Activated naive CD8-positive, alpha-beta T cell treated with anti-CD3 and anti-CD28 coated beads for 36 hours (primary cell): ENCODE measurements around the gene ZNF536. TPM values are rescaled to one million over a fixed set of nuclear protein-coding genes. Genes with fewer than 3 reads are reported as not detected.
"Not testable (repeated sequence)": the region's sequence is repeated elsewhere in the genome, so short reads cannot be mapped to it uniquely, and the experiment has no call there.

Experiments
- DNase-seq: peaks from one replicate; pipeline ENCODE4 v3.0.0; 2021
- H3K27ac Mint-ChIP-seq: one replicate; pipeline ENCODE4 v1.8.0; 2022; ENCODE audit warnings: mild to moderate bottlenecking, moderate library complexity, mixed read lengths
- H3K27me3 Mint-ChIP-seq: one replicate; pipeline ENCODE4 v1.8.0; 2022; ENCODE audit warnings: mild to moderate bottlenecking, mixed read lengths
- H3K36me3 Mint-ChIP-seq: one replicate; pipeline ENCODE4 v1.8.0; 2021; ENCODE audit warnings: mild to moderate bottlenecking, mixed read lengths
- H3K4me1 Mint-ChIP-seq: one replicate; pipeline ENCODE4 v1.8.0; 2021; ENCODE audit warnings: mixed read lengths
- H3K4me3 Mint-ChIP-seq: one replicate; pipeline ENCODE4 v1.8.0; 2022; ENCODE audit warnings: mild to moderate bottlenecking, moderate library complexity, mixed read lengths
- H3K9me3 Mint-ChIP-seq: one replicate; pipeline ENCODE4 v1.8.0; 2022; ENCODE audit warnings: mixed read lengths
- total RNA-seq, 2 experiments: library from RNA; stranded (reverse); gene quantifications; one replicate each; pipeline ENCODE4 v1.2.3, GENCODE V29; 2021

The ZNF536 gene
- total RNA-seq, 2 experiments from 2014 or later = not detected

DNA sequence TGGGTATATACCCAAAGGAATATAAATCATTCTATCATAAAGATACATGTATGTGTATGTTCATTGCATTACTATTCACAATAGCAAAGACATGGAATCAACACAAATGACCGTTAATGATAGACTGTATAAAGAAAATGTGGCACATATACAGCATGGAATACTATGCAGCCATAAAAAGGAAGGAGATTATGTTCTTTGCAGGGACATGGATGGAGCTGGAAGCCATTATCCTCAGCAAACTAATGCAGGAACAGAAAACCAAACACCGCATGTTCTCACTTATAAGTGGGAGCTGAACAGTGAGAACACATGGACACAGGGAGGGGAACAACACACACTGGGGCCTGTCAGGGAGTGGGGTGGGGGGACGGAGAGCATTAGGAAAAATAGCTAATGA is 125.9 kb downstream of the ZNF536 start:
- not testable (repeated sequence) for H3K4me1 Mint-ChIP-seq, H3K4me3 Mint-ChIP-seq, H3K27me3 Mint-ChIP-seq, H3K36me3 Mint-ChIP-seq, DNase-seq, H3K27ac Mint-ChIP-seq, H3K9me3 Mint-ChIP-seq

DNA sequence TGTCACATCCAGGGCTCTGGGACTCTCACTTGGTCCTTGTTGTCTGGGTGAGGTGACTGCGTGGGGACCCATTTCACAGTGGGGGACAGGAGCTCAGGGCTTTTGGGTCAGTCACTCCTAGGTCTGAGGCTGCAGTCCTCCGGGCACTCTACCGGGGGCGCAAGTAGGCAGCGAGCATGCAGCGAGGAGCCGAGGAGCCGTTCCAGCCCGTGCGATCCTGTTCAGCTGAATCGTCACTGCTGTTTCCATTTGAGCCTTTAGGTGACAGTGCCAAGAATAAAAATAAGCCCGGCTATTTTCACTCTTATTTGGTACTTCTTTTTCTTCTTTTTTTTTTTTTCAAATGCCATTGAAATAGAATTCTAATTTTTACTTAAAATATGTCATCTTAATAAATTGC is 126.5 kb downstream of the ZNF536 start:
- no peak overlapping the region for H3K27ac Mint-ChIP-seq
- DNase-seq = no peak
- no peaks in the 10 kb centered on the region for H3K9me3 Mint-ChIP-seq
- H3K27me3 Mint-ChIP-seq = peaks cover 7% of the 10 kb centered on the region
- H3K36me3 Mint-ChIP-seq = no peaks in the 10 kb centered on the region
- H3K4me3 Mint-ChIP-seq = no peak overlapping the region
- no peaks in the 10 kb centered on the region for H3K4me1 Mint-ChIP-seq

DNA sequence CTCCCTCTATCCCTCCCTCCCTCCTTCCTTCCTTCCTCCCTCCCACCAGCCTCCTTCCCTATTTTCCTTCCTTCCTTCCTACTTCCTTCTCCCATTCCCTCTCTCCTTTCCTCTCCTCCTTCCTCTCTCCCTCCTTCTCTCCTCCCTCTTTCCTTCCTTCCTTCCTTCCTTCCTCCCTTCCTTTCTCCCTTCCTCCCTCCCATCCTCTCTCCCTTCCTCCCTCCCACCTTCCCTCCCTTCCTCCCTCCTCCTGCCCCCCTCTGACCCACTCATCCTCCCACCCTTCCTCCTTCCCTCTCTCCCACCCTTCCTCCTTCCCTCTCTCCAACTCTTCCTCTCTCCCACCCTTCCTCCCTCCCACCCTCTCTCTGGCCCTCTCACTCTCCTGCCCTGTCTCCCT is 132.1 kb downstream of the ZNF536 start:
- Mint-ChIP-seq H3K9me3 (no peaks in the 10 kb centered on the region), H3K27ac (no peak overlapping the region), H3K4me3 (no peak overlapping the region), H3K4me1 (no peaks in the 10 kb centered on the region), H3K27me3 (peaks cover 8% of the 10 kb centered on the region), H3K36me3 (no peaks in the 10 kb centered on the region)
- DNase-seq = no peak

GRCh38 chr19:30512176-30513081 is 140.2 kb downstream of the ZNF536 start:
- DNase-seq = no peak
- H3K27ac Mint-ChIP-seq = no peak overlapping the region
- H3K4me1 Mint-ChIP-seq = no peaks in the 10 kb centered on the region
- no peak overlapping the region for H3K4me3 Mint-ChIP-seq
- no peaks in the 10 kb centered on the region for H3K9me3 Mint-ChIP-seq
- H3K27me3 Mint-ChIP-seq = peaks cover 8% of the 10 kb centered on the region
- H3K36me3 Mint-ChIP-seq = no peaks in the 10 kb centered on the region

DNA sequence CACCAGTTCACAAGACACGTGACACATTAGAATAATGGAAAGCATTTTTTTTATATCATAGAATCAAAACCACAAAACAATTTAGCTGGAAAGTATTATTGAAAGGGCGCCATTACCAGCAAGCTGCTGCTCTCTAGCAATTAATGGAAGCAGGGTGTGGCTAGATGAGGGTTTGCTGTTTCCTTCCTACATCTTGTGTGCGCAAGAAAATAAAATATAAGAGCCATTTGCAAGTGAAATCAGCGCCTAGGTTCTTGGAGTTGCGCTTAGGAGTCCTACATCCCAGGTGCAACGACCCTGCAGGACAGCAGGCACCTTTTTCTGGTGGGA is 140.9 kb downstream of the ZNF536 start:
- no peak overlapping the region for H3K4me3 Mint-ChIP-seq
- DNase-seq = no peak
- H3K9me3 Mint-ChIP-seq = no peaks in the 10 kb centered on the region
- no peak overlapping the region for H3K27ac Mint-ChIP-seq
- H3K4me1 Mint-ChIP-seq = no peaks in the 10 kb centered on the region
- no peaks in the 10 kb centered on the region for H3K36me3 Mint-ChIP-seq
- peaks cover 8% of the 10 kb centered on the region for H3K27me3 Mint-ChIP-seq

DNA sequence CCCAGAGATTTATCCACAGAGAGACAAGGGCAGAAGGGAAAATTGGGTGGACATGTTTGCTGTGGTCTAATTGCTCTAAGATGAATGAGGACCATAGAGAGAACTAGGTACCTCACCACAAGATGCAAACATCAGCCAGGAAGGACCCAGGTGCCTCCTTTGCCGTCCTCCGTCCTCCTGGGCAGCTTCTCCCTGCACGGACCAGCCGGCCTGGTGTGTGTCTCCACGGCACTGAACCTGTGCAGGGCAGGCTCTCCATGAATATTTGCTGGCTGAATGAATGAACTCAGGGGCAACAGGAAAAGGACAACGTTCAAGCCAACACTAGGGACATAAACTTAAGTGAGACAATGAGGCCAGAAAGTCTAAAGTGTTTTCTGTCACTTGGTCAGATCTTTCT is 143.9 kb downstream of the ZNF536 start:
- Mint-ChIP-seq H3K9me3 (no peaks in the 10 kb centered on the region), H3K27me3 (peaks cover 5% of the 10 kb centered on the region), H3K27ac (no peak overlapping the region), H3K4me3 (no peak overlapping the region), H3K36me3 (no peaks in the 10 kb centered on the region), H3K4me1 (no peaks in the 10 kb centered on the region)
- DNase-seq = no peak

- Mint-ChIP-seq H3K27ac (no peak overlapping the region), H3K36me3 (no peaks in the 10 kb centered on the region), H3K4me1 (no peaks in the 10 kb centered on the region), H3K27me3 (peaks cover 5% of the 10 kb centered on the region), H3K9me3 (no peaks in the 10 kb centered on the region), H3K4me3 (no peak overlapping the region)
- no peak for DNase-seq
Observed at GRCh38 chr19:30516531-30516930, 144.3 kb downstream of the ZNF536 start.

- no peaks in the 10 kb centered on the region for H3K9me3 Mint-ChIP-seq
- H3K4me3 Mint-ChIP-seq = no peak overlapping the region
- DNase-seq = no peak
- no peaks in the 10 kb centered on the region for H3K36me3 Mint-ChIP-seq
- no peaks in the 10 kb centered on the region for H3K27me3 Mint-ChIP-seq
- no peaks in the 10 kb centered on the region for H3K4me1 Mint-ChIP-seq
- no peak overlapping the region for H3K27ac Mint-ChIP-seq
Observed at GRCh38 chr19:30518965-30519606, 146.9 kb downstream of the ZNF536 start.

GRCh38 chr19:30519607-30520205 is 147.5 kb downstream of the ZNF536 start:
- H3K27me3 Mint-ChIP-seq = no peaks in the 10 kb centered on the region
- no peak overlapping the region for H3K4me3 Mint-ChIP-seq
- H3K36me3 Mint-ChIP-seq = no peaks in the 10 kb centered on the region
- no peaks in the 10 kb centered on the region for H3K9me3 Mint-ChIP-seq
- no peak for DNase-seq
- no peaks in the 10 kb centered on the region for H3K4me1 Mint-ChIP-seq
- no peak overlapping the region for H3K27ac Mint-ChIP-seq

DNA sequence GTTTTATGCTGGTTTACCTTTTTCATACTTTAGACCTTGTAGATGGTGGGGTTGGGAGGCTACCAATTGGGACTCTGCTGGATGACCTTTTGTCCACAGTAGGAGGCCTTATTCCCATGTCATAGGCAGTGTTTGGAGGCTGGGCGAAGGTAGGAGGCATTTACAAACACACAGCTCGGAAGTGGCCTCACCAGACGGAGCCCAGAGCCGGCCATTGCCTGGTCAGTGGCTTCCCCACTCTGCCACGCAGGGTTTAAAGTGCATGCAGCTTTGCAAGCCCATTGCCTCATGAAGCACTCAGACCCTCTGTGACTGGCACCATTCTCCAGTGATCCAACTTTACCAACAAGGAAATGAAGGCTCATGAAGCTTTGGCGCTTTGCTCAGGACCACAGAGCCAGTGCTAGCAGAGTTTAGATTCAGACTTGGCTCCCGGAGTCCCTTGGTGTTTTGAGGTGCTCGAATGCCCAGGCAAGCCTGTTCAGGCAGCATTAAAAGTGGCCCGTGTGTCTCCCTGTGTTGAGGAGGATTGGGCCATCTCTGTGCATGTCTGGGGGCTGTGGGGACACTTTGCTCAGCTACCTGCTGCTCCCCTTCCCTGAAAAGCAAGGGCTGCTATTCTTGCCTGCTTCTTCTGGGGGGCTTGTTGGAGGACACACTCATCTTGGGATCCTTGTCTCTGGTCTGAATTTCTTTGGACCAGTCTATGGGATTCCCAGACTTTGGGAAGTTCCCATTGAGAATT is 148.7 kb downstream of the ZNF536 start:
- no peak overlapping the region for H3K27ac Mint-ChIP-seq
- H3K4me1 Mint-ChIP-seq = no peaks in the 10 kb centered on the region
- no peak overlapping the region for H3K4me3 Mint-ChIP-seq
- no peak for DNase-seq
- no peaks in the 10 kb centered on the region for H3K9me3 Mint-ChIP-seq
- H3K36me3 Mint-ChIP-seq = no peaks in the 10 kb centered on the region
- no peaks in the 10 kb centered on the region for H3K27me3 Mint-ChIP-seq

DNA sequence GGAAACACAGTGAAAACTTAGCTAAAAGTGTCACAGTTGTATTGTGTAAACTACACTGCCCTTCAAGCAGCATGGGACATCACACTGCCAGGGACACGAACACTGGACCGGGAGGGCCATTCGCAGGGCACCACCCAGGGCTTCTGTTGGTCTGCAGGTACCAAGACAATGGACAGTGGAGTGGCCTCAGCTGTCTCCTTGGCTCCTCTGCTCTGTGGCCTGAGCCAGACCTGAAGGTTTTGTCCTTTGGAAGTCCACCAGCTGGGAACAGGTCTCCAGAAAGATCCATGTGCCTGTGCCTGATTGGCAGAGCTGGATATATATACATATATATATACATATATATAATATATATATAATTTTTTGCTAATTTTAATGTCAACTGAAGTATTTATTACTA is 149.8 kb downstream of the ZNF536 start:
- H3K9me3 Mint-ChIP-seq = no peaks in the 10 kb centered on the region
- H3K4me3 Mint-ChIP-seq = no peak overlapping the region
- no peak for DNase-seq
- H3K27me3 Mint-ChIP-seq = no peaks in the 10 kb centered on the region
- H3K36me3 Mint-ChIP-seq = no peaks in the 10 kb centered on the region
- no peaks in the 10 kb centered on the region for H3K4me1 Mint-ChIP-seq
- H3K27ac Mint-ChIP-seq = no peak overlapping the region

DNA sequence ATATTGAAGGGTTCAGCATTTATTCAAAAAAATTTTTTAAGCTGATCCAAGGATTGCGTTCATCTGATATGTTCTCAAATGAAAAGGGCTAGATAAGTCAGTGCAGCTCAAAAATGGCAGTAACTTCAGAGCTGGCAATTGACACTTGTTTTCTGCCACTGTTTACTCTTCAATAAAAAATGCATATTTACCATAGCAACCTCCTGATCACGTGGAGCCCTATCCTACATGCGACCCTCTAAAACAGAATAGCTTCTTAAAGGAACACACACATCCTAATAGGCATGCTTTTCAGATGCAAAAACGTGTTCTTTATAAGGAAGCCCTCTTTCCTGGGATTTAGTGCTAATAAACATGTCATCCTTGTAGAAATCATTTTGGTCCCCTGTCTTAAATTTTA is 150.2 kb downstream of the ZNF536 start:
- Mint-ChIP-seq H3K9me3 (no peaks in the 10 kb centered on the region), H3K4me1 (no peaks in the 10 kb centered on the region), H3K36me3 (no peaks in the 10 kb centered on the region), H3K27me3 (no peaks in the 10 kb centered on the region), H3K4me3 (no peak overlapping the region), H3K27ac (no peak overlapping the region)
- DNase-seq = no peak

- H3K27ac Mint-ChIP-seq = no peak overlapping the region
- no peaks in the 10 kb centered on the region for H3K36me3 Mint-ChIP-seq
- DNase-seq = no peak
- H3K27me3 Mint-ChIP-seq = no peaks in the 10 kb centered on the region
- no peaks in the 10 kb centered on the region for H3K9me3 Mint-ChIP-seq
- H3K4me1 Mint-ChIP-seq = no peaks in the 10 kb centered on the region
- no peak overlapping the region for H3K4me3 Mint-ChIP-seq
Observed at GRCh38 chr19:30523791-30524190, 151.6 kb downstream of the ZNF536 start.

- no peak for DNase-seq
- H3K4me1 Mint-ChIP-seq = no peaks in the 10 kb centered on the region
- H3K27me3 Mint-ChIP-seq = no peaks in the 10 kb centered on the region
Observed at GRCh38 chr19:30525383-30525782, 153.2 kb downstream of the ZNF536 start.

DNA sequence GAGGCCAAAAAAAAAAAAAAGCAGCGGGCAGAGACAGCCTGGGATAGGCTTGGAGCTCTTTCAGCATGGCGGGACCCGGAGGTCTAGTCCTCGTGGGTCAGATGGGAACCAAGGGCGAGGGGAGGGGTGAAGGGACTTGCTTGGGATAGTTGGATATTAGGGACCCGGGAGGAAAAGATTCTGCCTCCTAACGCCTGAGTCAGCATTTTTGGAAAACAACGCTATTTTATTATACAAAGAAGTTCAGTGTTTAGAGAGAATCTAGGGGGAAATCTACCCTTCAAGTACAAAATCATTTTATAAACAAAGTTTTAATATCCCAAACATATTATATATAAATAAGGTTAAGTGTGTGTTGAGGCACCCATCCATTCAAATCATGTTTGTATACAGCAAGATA is 156.7 kb downstream of the ZNF536 start:
- H3K4me3 Mint-ChIP-seq = no peak overlapping the region
- H3K27me3 Mint-ChIP-seq = no peaks in the 10 kb centered on the region
- no peak overlapping the region for H3K27ac Mint-ChIP-seq
- no peaks in the 10 kb centered on the region for H3K36me3 Mint-ChIP-seq
- no peak for DNase-seq
- H3K4me1 Mint-ChIP-seq = no peaks in the 10 kb centered on the region
- no peaks in the 10 kb centered on the region for H3K9me3 Mint-ChIP-seq

More at GRCh38 chr19:30525383-30525782, 153.2 kb downstream of the ZNF536 start:
- no peaks in the 10 kb centered on the region for H3K36me3 Mint-ChIP-seq
- H3K9me3 Mint-ChIP-seq = no peaks in the 10 kb centered on the region
- no peak overlapping the region for H3K27ac Mint-ChIP-seq
- H3K4me3 Mint-ChIP-seq = no peak overlapping the region
